ENCODE results near the gene LRRC41.
"Not testable (repeated sequence)": the region's sequence is repeated elsewhere in the genome, so short reads cannot be mapped to it uniquely, and the experiment has no call there.

Gene LRRC41

GRCh38 chr1:46246136-46246535 lies 57.3 kb downstream of the LRRC41 start:
- not testable (repeated sequence) for DNase-seq (ENCODE audit: low read depth in 2 of 3, low spot score in 2 of 3)

- DNase-seq (ENCODE audit: low read depth in 2 of 3, low spot score in 2 of 3), result no peak
Observed at GRCh38 chr1:46244656-46245371, 58.6 kb downstream of the LRRC41 start.

GRCh38 chr1:46243831-46244230 lies 59.6 kb downstream of the LRRC41 start:
- not testable (repeated sequence) for DNase-seq (ENCODE audit: low read depth in 2 of 3, low spot score in 2 of 3)

DNA sequence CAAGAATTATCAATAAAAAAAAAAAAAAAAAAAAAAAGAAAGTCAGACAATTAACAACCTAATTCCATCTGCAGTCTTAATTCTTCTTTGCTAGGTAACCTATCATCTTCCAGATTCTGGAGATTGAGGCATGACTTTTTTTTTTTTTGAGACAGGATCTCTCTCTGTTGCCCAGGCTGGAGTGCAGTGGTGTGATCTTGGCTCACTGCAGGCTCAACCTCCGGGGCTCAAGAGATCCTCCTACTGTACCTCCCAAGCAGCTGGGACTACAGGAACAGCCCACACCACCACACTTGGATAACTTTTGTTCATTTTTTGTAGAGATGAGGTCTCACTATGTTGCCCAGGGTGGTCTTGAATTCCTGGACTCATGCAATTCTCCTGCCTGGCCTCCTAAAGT lies 60.5 kb downstream of the LRRC41 start:
- no peak for DNase-seq (ENCODE audit: low read depth in 2 of 3, low spot score in 2 of 3)

DNA sequence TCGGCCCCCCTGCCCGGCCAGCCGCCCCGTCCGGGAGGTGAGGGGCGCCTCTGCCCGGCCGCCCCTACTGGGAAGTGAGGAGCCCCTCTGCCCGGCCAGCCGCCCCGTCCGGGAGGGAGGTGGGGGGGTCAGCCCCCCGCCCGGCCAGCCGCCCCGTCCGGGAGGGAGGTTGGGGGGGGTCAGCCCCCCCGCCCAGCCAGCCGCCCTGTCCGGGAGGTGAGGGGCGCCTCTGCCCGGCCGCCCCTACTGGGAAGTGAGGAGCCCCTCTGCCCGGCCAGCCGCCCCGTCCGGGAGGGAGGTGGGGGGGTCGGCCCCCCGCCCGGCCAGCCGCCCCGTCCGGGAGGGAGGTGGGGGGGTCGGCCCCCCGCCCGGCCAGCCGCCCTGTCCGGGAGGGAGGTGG lies 61.7 kb downstream of the LRRC41 start:
- DNase-seq (ENCODE audit: low read depth in 2 of 3, low spot score in 2 of 3), result not testable (repeated sequence)

GRCh38 chr1:46238865-46239264 lies 64.6 kb downstream of the LRRC41 start:
- not testable (repeated sequence) for DNase-seq (ENCODE audit: low read depth in 2 of 3, low spot score in 2 of 3)

GRCh38 chr1:46236882-46237281 lies 66.5 kb downstream of the LRRC41 start:
- no peak for DNase-seq (ENCODE audit: low read depth in 2 of 3, low spot score in 2 of 3)

DNA sequence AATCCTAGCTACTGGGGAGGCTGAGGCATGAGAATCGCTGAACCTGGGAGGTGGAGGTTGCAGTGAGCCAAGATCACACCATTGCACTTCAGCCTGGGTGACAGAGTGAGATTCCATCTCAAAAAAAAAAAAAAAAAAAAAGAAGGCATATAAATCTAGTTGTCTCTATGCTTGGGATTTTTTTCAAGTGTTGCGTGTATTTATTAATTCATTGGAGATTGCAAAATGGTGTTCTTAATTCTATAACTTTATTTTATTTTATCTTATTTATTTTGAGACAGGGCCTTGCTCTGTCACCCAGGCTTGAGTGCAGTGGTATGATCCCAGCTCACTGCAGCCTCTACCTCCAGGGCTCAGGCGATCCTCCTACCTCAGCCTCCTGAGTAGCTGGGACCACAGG lies 72.2 kb downstream of the LRRC41 start:
- not testable (repeated sequence) for DNase-seq (ENCODE audit: low read depth in 2 of 3, low spot score in 2 of 3)
